Measurements from ENCODE around the gene SMYD3.

Gene SMYD3

DNA sequence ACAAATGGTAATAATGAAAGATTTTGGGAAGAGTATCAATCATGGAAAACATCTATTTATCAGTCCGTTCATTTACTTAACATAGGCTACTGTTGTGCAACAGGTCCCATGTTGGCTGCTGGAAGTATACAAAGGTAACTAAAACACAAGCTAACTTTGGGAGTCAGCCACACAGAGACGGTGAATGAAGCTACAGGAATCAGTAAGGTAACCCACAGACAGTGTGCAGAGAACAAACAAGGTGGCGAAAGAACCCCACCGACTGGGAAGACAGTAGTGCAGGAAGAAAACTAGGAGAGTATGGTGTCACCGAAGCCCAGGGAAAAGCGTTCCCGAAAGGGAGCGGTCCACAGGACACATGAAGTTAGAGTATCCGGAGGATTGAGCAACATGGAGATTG is 342.3 kb downstream of the SMYD3 start:
- no peak for DNase-seq

DNA sequence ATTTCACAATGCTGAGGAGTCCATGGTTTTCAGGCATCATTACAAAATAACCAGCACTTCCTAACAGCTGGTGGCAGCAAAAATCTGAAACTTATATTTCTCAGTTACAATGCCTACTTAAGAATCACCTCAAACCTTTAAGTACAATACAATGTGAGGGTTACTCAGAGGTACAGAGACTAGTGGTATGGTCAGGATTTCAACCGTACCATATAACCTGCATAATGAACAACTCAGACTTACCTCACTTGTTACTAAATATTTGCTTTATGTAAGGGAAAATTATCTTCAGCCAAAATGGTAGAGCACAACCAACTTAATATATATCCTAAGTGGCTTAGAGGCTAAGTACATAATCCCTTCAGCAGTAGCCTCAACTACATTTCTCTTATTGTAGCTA is 344.5 kb downstream of the SMYD3 start:
- DNase-seq, result no peak

GRCh38 chr1:246161626-246162025 is 345.5 kb downstream of the SMYD3 start:
- no peak for DNase-seq

GRCh38 chr1:246160905-246161304 is 346.2 kb downstream of the SMYD3 start:
- no peak for DNase-seq

- no peak for DNase-seq
These were observed 346.7 kb downstream of the SMYD3 start for GRCh38 chr1:246160374-246160773.

- no peak for DNase-seq
These were observed 347.5 kb downstream of the SMYD3 start for GRCh38 chr1:246159279-246160227.

- DNase-seq, result no peak
These were observed 348.9 kb downstream of the SMYD3 start for GRCh38 chr1:246158131-246158530.

DNA sequence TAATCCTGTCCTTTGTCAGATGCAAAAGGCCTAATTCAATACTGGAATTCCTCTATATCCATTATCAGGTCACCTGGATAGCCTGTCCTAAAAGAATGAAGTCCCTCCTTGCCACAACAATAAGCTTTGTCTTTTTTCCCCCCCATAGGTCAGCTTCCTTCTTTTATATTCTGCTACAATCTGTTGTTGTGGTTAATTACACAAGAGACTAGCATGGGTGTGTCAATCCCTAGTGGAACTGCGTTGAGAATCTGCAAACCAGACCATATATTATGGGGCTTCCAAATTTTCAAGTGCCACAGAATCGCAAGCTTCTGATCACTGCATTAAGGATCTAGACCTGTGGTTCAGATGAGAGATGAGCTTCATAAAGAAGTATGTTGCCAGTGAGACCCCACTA is 349.6 kb downstream of the SMYD3 start:
- DNase-seq, result no peak

- no peak for DNase-seq
These were observed 350.2 kb downstream of the SMYD3 start for GRCh38 chr1:246156847-246157246.

DNA sequence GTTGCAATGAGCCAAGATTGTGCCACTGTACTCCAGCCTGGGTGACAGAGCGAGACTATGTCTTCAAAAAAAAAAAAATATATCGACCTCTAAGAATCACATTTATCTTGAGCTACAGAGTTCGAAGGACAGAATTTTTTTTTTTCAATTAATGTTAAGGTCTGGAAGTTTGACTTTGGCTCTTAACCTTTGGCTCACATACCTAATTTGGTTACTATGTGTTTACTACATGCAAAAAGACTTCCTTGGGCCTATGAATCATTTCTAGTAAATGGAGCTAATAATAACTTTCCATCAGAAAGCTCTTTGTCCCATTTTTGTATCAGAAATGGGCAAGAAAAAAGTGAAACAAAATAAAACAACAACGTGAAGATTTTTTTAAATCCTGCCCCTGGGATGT is 351.2 kb downstream of the SMYD3 start:
- DNase-seq, result no peak

DNA sequence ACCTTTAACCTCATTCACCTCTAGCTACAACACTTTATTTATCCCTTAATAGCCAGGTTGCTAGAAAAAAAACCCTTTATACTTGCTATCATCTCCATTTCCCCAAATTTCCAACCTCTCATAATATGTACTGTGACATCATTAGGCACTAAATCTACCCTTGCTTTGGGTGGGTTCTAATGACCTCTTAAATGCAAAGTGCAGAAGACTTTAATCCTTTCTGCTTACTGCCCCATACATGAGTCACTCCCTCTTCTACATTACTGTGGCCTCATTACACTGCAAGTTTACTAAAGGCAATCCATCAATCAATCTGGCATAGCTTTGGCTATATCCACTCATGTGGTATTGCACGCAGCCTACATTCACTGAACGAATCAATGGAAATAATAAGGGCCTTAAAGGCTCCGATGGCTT is 353.3 kb downstream of the SMYD3 start:
- DNase-seq, result no peak

DNA sequence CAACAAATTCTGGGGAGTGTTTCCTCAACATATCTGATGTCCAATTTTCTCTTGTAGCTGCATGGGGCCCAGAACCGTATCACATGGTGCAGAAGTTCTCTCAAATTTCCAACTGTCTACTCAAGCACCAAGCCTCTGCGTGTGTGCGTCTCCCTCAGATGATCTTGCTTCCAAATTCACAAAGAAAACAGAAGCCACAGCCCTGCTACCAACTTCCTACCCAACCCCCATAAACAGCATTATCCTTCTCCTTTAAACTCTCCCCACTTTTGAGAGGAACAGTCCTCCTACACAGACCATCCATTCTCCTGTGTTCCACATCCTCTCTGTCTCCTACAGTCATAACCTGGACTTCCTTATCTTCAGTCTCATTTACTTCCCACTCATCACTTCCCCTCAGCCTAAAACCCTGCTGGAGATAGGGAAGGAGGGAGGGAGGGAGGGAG is 354.1 kb downstream of the SMYD3 start:
- no peak for DNase-seq

- no peak for DNase-seq
These were observed 355.2 kb downstream of the SMYD3 start for GRCh38 chr1:246151796-246152434.

DNA sequence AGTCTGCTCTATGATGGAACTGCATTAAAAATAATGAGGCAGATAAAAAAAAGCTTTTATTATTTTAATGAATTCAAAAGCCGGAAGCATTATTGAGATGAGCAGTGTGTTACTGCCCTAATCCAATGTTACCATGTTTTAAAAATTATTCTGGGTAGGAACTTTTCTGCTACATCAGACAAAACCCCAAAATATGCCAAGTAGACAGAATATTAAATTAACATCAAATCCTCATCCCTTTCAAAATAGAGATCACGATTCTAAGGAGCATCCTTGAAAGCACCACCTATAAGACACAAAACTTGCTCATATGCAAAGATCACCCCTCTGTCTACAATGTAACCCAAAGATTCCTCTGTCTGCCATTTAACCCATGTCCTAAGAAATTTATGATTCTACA is 357.5 kb downstream of the SMYD3 start:
- no peak for DNase-seq

- no peak for DNase-seq
These were observed 359.3 kb downstream of the SMYD3 start for GRCh38 chr1:246147524-246148461.

DNA sequence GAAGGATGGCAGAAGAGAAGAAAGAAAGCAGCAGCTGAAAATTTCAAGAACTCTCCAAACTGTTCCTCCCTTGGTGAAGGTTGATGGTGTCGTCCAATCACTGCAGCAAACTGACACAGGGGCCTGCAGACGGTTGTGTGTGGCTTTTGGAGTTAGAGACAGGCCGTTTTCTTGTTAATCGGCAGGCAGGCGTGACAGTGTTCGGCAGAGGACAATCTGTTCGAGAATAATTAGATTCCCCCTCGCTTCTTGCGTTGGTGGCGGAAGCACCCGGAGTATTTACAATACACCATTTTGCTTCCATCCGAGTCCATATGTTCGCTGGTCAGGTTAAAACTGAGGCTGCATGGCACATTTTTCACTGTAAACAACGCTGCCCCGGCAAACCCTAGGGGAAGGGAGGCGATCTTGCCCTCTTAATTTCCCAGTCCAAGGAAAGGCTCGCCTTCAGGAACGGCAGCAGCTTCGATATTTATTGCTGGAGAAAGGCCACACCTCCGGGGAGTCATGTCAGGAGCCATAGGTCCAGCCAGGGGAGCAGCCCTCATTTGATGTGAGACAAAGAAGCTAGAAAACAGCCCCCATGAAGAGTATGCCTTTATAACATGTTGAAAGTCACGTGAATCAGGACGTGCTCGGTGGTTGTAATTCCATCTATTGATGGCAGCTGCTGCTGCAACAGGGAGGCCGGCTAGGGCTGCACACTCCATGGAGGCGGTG is 360.1 kb downstream of the SMYD3 start:
- no peak for DNase-seq

- DNase-seq, result no peak
These were observed 361.2 kb downstream of the SMYD3 start for GRCh38 chr1:246145900-246146299.

- DNase-seq, result no peak
These were observed 362.1 kb downstream of the SMYD3 start for GRCh38 chr1:246144931-246145330.

DNA sequence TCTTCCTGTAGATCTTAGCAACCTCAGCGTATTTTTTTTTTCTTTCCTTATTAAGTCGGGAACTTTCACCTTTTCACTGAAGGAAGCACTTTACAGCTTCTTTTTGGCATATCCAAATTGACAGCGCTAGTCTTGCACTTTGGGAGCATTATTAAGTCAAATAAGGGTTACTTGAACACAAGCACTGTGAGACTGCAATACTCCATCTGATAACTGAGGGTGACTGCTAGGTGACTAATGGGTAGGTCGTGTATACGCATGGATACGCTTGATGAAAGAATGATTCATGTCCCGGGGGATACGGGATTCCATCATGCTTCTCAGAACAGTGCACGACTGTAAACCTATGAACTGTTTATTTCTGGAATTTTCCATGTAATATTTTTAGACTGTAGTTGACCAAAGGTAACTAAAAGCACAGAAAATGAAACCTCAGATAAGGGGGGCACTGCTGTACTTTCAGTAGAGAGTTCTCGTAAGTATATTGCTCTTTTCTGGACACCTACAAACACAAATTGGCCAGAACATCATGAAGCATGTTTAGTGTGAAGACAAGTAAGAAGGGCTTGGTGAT is 364.7 kb downstream of the SMYD3 start:
- no peak for DNase-seq

- no peak for DNase-seq
These were observed 365.8 kb downstream of the SMYD3 start for GRCh38 chr1:246141306-246141705.

- no peak for DNase-seq
These were observed 367.3 kb downstream of the SMYD3 start for GRCh38 chr1:246139745-246140182.

DNA sequence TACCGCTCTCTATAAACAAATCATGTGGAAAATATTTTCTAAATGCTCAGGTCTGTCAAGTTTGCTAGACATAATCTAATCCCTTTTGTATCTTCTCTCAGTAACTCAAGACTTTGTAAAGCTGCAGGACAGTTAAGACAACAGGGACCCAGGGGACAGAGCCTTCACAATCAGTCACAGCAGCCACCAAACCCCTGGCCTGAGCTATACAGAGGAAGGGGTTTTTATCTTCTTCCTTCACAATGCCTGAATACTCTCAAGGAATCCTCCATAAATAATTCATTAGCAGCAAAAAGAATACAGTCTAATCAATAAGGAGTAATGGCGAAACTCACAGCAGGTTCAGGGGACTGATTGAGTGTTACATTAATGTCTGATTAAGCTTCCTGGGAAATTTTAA is 368.3 kb downstream of the SMYD3 start:
- no peak for DNase-seq

Data from retina (tissue), 1 donor.